A673 (cell line): Measurements from ENCODE around the gene HBB.

Experiments used
- CTCF ChIP-seq: fragments of 300-800, 200-600 bp; sonication (generic); conservative IDR thresholded peaks from 2 replicates; pipeline ENCODE4 v1.5.1; 2017; ENCODE audit warnings: low read depth, mild to moderate bottlenecking, antibody characterized with exemption, low read length, moderate library complexity, mixed read lengths
- EZH2 ChIP-seq: fragments of 200-600 bp; sonication (generic); IDR thresholded peaks from 2 replicates; pipeline ENCODE4 v1.6.1; 2017; ENCODE audit warnings: borderline replicate concordance, low read depth, mild to moderate bottlenecking, mixed read lengths, antibody characterized with exemption, low read length; ENCODE audit not compliant: poor library complexity, severe bottlenecking

DNA sequence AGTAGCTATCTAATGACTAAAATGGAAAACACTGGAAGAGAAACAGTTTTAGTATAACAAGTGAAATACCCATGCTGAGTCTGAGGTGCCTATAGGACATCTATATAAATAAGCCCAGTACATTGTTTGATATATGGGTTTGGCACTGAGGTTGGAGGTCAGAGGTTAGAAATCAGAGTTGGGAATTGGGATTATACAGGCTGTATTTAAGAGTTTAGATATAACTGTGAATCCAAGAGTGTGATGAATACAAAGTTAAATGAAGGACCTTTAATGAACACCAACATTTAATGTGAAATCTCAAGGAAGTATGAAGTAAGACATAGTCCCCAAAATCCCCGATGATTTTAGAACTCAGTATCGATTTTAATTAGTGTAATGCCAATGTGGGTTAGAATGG lies 10.5 kb upstream of the HBB start:
- TF ChIP-seq CTCF, result no peak
- TF ChIP-seq EZH2, result no peak
